CD14-positive monocyte (primary cell): ENCODE measurements around the gene IL1RAPL1. TPM values are rescaled to one million over a fixed set of nuclear protein-coding genes. Genes with fewer than 3 reads are reported as not detected.

Experiments
- DNase-seq, 3 donors: peaks; one replicate each; pipeline ENCODE4 v3.0.0-alpha.2; 2011 to 2022
- H2AFZ ChIP-seq: 2 replicates; pipeline ENCODE4 v1.6.0; 2012; ENCODE audit warnings: mild to moderate bottlenecking, low read depth, low read length, inconsistent platforms; ENCODE audit not compliant: insufficient read depth, poor library complexity, severe bottlenecking
- H3K27ac ChIP-seq, 2 donors: 1 replicate in 1 of 2; 2 replicates in 1 of 2; pipeline ENCODE4 v1.5.1; 2012 to 2013; ENCODE audit warnings: low read length in 2 of 2, control low read depth in 1 of 2, inconsistent platforms in 1 of 2, low read depth in 1 of 2, mild to moderate bottlenecking in 1 of 2
- H3K27me3 ChIP-seq, 2 donors: one replicate each; pipeline versions ENCODE4 v1.6.0 to v1.6.1; 2011 to 2013; ENCODE audit warnings: low read length in 2 of 2; ENCODE audit not compliant: control insufficient read depth in 2 of 2, insufficient read depth in 2 of 2
- H3K36me3 ChIP-seq, 2 donors: replicated peaks in 1 of 2; 1 replicate in 1 of 2; 2 replicates in 1 of 2; pipeline versions ENCODE4 v1.5.1 to v1.6.1; 2012 to 2013; ENCODE audit warnings: low read length in 2 of 2, control low read depth in 1 of 2, inconsistent platforms in 1 of 2, mild to moderate bottlenecking in 1 of 2; ENCODE audit not compliant: insufficient read depth in 2 of 2, control insufficient read depth in 1 of 2
- H3K4me1 ChIP-seq, 2 donors: 1 replicate in 1 of 2; 2 replicates in 1 of 2; pipeline versions ENCODE4 v1.5.1 to v1.6.1; 2012 to 2013; ENCODE audit warnings: low read length in 2 of 2, control low read depth in 1 of 2, inconsistent platforms in 1 of 2, mild to moderate bottlenecking in 1 of 2, moderate library complexity in 1 of 2; ENCODE audit not compliant: insufficient read depth in 2 of 2, control insufficient read depth in 1 of 2
- H3K4me2 ChIP-seq: replicated peaks from 2 replicates; pipeline ENCODE3; 2012; ENCODE audit warnings: low read length, moderate library complexity, mild to moderate bottlenecking; ENCODE audit not compliant: poor library complexity, severe bottlenecking; ENCODE audit errors: extremely low read depth
- H3K4me3 ChIP-seq, 3 experiments: fragments of 200-600 bp in 1 of 3; sonication (generic) in 1 of 3; replicated peaks in 1 of 3; 1 replicate in 2 of 3; 2 replicates in 1 of 3; pipeline ENCODE4 v1.5.1; 2011 to 2013; ENCODE audit warnings: low read length in 3 of 3, mild to moderate bottlenecking in 3 of 3, control low read depth in 2 of 3, low read depth in 2 of 3, inconsistent platforms in 1 of 3, moderate library complexity in 1 of 3
- H3K79me2 ChIP-seq: 2 replicates; pipeline ENCODE4 v1.6.0; 2012; ENCODE audit warnings: mild to moderate bottlenecking, control low read depth, inconsistent platforms, low read length, moderate library complexity; ENCODE audit not compliant: insufficient read depth
- H3K9ac ChIP-seq: 2 replicates; pipeline ENCODE4 v1.6.0; 2017; ENCODE audit warnings: low read length, mild to moderate bottlenecking; ENCODE audit not compliant: insufficient read depth, poor library complexity, severe bottlenecking
- H3K9me3 ChIP-seq, 2 donors: replicated peaks in 1 of 2; 1 replicate in 1 of 2; 2 replicates in 1 of 2; pipeline versions ENCODE4 v1.5.1 to v1.6.1; 2012 to 2013; ENCODE audit warnings: low read length in 2 of 2, control low read depth in 1 of 2; ENCODE audit not compliant: control insufficient read depth in 1 of 2, insufficient read depth in 1 of 2
- H4K20me1 ChIP-seq: 2 replicates; pipeline ENCODE4 v1.6.0; 2012; ENCODE audit warnings: mild to moderate bottlenecking, low read length, control low read depth, moderate library complexity; ENCODE audit not compliant: insufficient read depth
- H3K27ac Mint-ChIP-seq, 7 donors: one replicate each; pipeline ENCODE4 v1.8.0; 2020; ENCODE audit warnings: mild to moderate bottlenecking in 7 of 7, mixed read lengths in 7 of 7, moderate library complexity in 6 of 7, inconsistent platforms in 2 of 7
- H3K27me3 Mint-ChIP-seq, 3 donors: one replicate each; pipeline ENCODE4 v1.8.0; 2021 to 2022; ENCODE audit warnings: low read depth in 3 of 3, mild to moderate bottlenecking in 3 of 3, mixed read lengths in 3 of 3, moderate library complexity in 3 of 3, inconsistent platforms in 1 of 3
- H3K36me3 Mint-ChIP-seq, 2 donors: one replicate each; pipeline ENCODE4 v1.8.0; 2020; ENCODE audit warnings: mixed read lengths in 2 of 2, inconsistent platforms in 1 of 2, mild to moderate bottlenecking in 1 of 2
- H3K4me1 Mint-ChIP-seq: one replicate; pipeline ENCODE4 v1.8.0; 2020; ENCODE audit warnings: mild to moderate bottlenecking, mixed read lengths
- H3K4me3 Mint-ChIP-seq, 2 donors: one replicate each; pipeline ENCODE4 v1.8.0; 2020; ENCODE audit warnings: mild to moderate bottlenecking in 2 of 2, mixed read lengths in 2 of 2, moderate library complexity in 1 of 2
- H3K9me3 Mint-ChIP-seq, 7 donors: one replicate each; pipeline ENCODE4 v1.8.0; 2020 to 2022; ENCODE audit warnings: mixed read lengths in 7 of 7, mild to moderate bottlenecking in 6 of 7, moderate library complexity in 6 of 7, inconsistent platforms in 2 of 7
- whole genome bisulfite sequencing: methylation state at CpG from one replicate; pipeline ENCODE4 v1.1.5; 2013; ENCODE audit warnings: missing lambda C conversion rate; ENCODE audit not compliant: insufficient coverage; 5-methylcytosine and 5-hydroxymethylcytosine counted together
- intact Hi-C, 2 donors: fragments of 100-400 bp; cut with micrococcal nuclease; formaldehyde crosslinking; loops; one replicate each; pipeline versions ENCODE4 v1.15.0 to v1.15.1; 2023
- polyA plus RNA-seq, 3 donors: library from polyadenylated mRNA; depleted of rRNA in 1 of 3; unstranded in 2 of 3; stranded (reverse) in 1 of 3; fragments of 300-500 nt in 2 of 3; fragments of >200 nt in 1 of 3; fragmentation: Illumina TruSeq in 2 of 3; gene quantifications; 1 replicate in 2 of 3; 2 replicates in 1 of 3; pipeline ENCODE4 v1.2.3, GENCODE V29; 2012 to 2021
- TF ChIP-seq, protein P1 (sequence below): fragments of 200-600 bp; IDR thresholded peaks from one replicate; pipeline ENCODE4 v1.8.0; 2022; ENCODE audit warnings: antibody characterized with exemption, mild to moderate bottlenecking

IL1RAPL1 gene
- polyA plus RNA-seq, 3 donors, result not detected

- H2AFZ ChIP-seq, result no peak overlapping the region
- DNase-seq, result no peak
- TF ChIP-seq, protein P1, sequence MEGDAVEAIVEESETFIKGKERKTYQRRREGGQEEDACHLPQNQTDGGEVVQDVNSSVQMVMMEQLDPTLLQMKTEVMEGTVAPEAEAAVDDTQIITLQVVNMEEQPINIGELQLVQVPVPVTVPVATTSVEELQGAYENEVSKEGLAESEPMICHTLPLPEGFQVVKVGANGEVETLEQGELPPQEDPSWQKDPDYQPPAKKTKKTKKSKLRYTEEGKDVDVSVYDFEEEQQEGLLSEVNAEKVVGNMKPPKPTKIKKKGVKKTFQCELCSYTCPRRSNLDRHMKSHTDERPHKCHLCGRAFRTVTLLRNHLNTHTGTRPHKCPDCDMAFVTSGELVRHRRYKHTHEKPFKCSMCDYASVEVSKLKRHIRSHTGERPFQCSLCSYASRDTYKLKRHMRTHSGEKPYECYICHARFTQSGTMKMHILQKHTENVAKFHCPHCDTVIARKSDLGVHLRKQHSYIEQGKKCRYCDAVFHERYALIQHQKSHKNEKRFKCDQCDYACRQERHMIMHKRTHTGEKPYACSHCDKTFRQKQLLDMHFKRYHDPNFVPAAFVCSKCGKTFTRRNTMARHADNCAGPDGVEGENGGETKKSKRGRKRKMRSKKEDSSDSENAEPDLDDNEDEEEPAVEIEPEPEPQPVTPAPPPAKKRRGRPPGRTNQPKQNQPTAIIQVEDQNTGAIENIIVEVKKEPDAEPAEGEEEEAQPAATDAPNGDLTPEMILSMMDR, result no peak
- H3K4me1 ChIP-seq, result no peaks in the 10 kb centered on the region
- Mint-ChIP-seq H3K4me1 (no peaks in the 10 kb centered on the region), H3K27me3 (peaks cover 1 to 3% (median 1%) of the 10 kb centered on the region in 3 donors), H3K36me3 (no peaks in the 10 kb centered on the region), H3K9me3 (no peaks in the 10 kb centered on the region), H3K4me3 (no peak overlapping the region), H3K27ac (no peak overlapping the region)
- no peaks in the 10 kb centered on the region for H4K20me1 ChIP-seq
- no peak overlapping the region for H3K27ac ChIP-seq
- H3K9me3 ChIP-seq, result no peaks in the 10 kb centered on the region
- intact Hi-C loops, result no loop called here
- no peak overlapping the region for H3K4me3 ChIP-seq
- H3K36me3 ChIP-seq, result no peaks in the 10 kb centered on the region
- no peak overlapping the region for H3K4me2 ChIP-seq
- no peaks in the 10 kb centered on the region for H3K79me2 ChIP-seq
- WGBS, result no CpG with 5 or more reads among the region's 2 CpGs
- peaks cover 0 to 2% of the 10 kb centered on the region in 2 donors for H3K27me3 ChIP-seq
- H3K9ac ChIP-seq, result no peak overlapping the region
Observed at GRCh38 chrX:29042341-29042740, 455.1 kb downstream of the IL1RAPL1 start.

- Histone ChIP-seq H3K9ac (no peak overlapping the region), H2AFZ (no peak overlapping the region), H3K79me2 (no peaks in the 10 kb centered on the region), H3K27ac (no peak overlapping the region), H3K4me1 (no peaks in the 10 kb centered on the region), H4K20me1 (no peaks in the 10 kb centered on the region), H3K9me3 (no peaks in the 10 kb centered on the region), H3K4me2 (no peak overlapping the region), H3K4me3 (no peak overlapping the region), H3K36me3 (no peaks in the 10 kb centered on the region), H3K27me3 (peaks cover 0 to 2% of the 10 kb centered on the region in 2 donors)
- Mint-ChIP-seq H3K27ac (no peak overlapping the region), H3K27me3 (peaks cover 1 to 2% (median 1%) of the 10 kb centered on the region in 3 donors), H3K4me3 (no peak overlapping the region), H3K4me1 (no peaks in the 10 kb centered on the region), H3K9me3 (no peaks in the 10 kb centered on the region), H3K36me3 (no peaks in the 10 kb centered on the region)
- no CpG with 5 or more reads among the region's 3 CpGs for WGBS
- no peak for DNase-seq
- TF ChIP-seq, protein P1, result no peak
- intact Hi-C loops, result no loop called here
Observed at GRCh38 chrX:29043746-29044145, 456.5 kb downstream of the IL1RAPL1 start.
